ENCODE measurements around the gene SIK1.

DNA sequence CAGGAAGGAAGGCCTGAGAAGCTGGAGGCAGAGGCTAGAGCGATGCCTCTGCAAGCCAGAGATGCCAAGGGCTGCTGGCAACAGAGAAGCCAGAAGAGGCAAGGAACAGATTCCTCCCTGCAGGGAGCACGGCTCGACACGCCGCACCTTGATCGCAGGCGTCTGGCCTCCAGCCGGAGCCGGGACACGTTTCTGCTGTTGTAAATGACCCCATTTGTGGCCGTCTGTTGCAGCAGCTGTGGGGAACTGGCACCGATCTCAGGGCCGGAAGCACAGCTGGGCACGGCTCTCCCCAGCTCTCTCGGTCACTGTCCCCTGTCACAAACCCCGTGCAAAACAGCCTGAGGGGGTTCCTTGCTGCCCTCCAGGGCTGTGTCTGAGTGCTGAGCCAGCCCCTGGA, 59.6 kb downstream of the SIK1 start:
- no peak for TF ChIP-seq TEAD1 (CRISPR knock-in tag; IDR thresholded peaks at IDR 0.05)
- TF ChIP-seq, protein P1, sequence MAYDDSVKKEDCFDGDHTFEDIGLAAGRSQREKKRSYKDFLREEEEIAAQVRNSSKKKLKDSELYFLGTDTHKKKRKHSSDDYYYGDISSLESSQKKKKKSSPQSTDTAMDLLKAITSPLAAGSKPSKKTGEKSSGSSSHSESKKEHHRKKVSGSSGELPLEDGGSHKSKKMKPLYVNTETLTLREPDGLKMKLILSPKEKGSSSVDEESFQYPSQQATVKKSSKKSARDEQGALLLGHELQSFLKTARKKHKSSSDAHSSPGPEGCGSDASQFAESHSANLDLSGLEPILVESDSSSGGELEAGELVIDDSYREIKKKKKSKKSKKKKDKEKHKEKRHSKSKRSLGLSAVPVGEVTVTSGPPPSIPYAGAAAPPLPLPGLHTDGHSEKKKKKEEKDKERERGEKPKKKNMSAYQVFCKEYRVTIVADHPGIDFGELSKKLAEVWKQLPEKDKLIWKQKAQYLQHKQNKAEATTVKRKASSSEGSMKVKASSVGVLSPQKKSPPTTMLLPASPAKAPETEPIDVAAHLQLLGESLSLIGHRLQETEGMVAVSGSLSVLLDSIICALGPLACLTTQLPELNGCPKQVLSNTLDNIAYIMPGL (CRISPR knock-in tag; IDR thresholded peaks at IDR 0.05): no peak
- TF ChIP-seq USF2 (CRISPR knock-in tag; IDR thresholded peaks at IDR 0.05): no peak

All from WTC11 (cell line).